Bronchial epithelial cell (primary cell): ENCODE data around the gene DIAPH1. TPM values are rescaled to one million over a fixed set of nuclear protein-coding genes. Genes with fewer than 3 reads are reported as not detected.

Source experiments
- DNase-seq: peaks from one replicate; pipeline ENCODE4 v3.0.0-alpha.2; 2010; ENCODE audit warnings: low read depth
- FAIRE-seq: peaks from 2 replicates; lab custom pipeline; 2011; peaks lifted over from hg19 to GRCh38; lab: Jason Lieb, UNC
- H3K27me3 ChIP-seq: 2 replicates; pipeline ENCODE4 v1.5.1; 2011; ENCODE audit warnings: low read length; ENCODE audit not compliant: control insufficient read depth, insufficient read depth
- H3K36me3 ChIP-seq: 2 replicates; pipeline ENCODE4 v1.5.1; 2011; ENCODE audit warnings: low read length; ENCODE audit not compliant: control insufficient read depth, insufficient read depth
- H3K4me3 ChIP-seq: 2 replicates; pipeline ENCODE4 v1.5.1; 2011; ENCODE audit warnings: mild to moderate bottlenecking, low read depth, low read length, control low read depth
- CTCF ChIP-seq: IDR thresholded peaks from 2 replicates; pipeline ENCODE4 v1.5.1; 2011; ENCODE audit warnings: mild to moderate bottlenecking, moderate library complexity, low read length, control low read depth, inconsistent platforms; ENCODE audit not compliant: insufficient read depth, severe bottlenecking
- total RNA-seq: library from RNA; depleted of rRNA; stranded (reverse); fragments of >200 nt; gene quantifications from 2 replicates; pipeline ENCODE4 v1.2.1, GENCODE V29; 2014

The DIAPH1 gene
- total RNA-seq, 1 donor from 2014 or later, result 48.2 TPM

GRCh38 chr5:141646026-141646425 lies 27.2 kb upstream of the DIAPH1 start:
- no peak for TF ChIP-seq CTCF

GRCh38 chr5:141641634-141642267 lies 23.0 kb upstream of the DIAPH1 start:
- Histone ChIP-seq H3K4me3 (no peak overlapping the region), H3K36me3 (peaks cover 5% of the 10 kb centered on the region), H3K27me3 (no peaks in the 10 kb centered on the region)
- peak; percentile 34 for TF ChIP-seq CTCF
- FAIRE-seq (no peak), DNase-seq (peak; percentile 87)

More at GRCh38 chr5:141646026-141646425, 27.2 kb upstream of the DIAPH1 start:
- DNase-seq (peak; percentile 84), FAIRE-seq (no peak)
- Histone ChIP-seq H3K4me3 (no peak overlapping the region), H3K27me3 (no peaks in the 10 kb centered on the region), H3K36me3 (peaks cover 8% of the 10 kb centered on the region)

GRCh38 chr5:141640698-141641097 lies 21.9 kb upstream of the DIAPH1 start:
- DNase-seq (no peak), FAIRE-seq (no peak)
- no peak for TF ChIP-seq CTCF
- no peaks in the 10 kb centered on the region for H3K27me3 ChIP-seq
- peaks cover 3% of the 10 kb centered on the region for H3K36me3 ChIP-seq
- no peak overlapping the region for H3K4me3 ChIP-seq

GRCh38 chr5:141640051-141640415 lies 21.2 kb upstream of the DIAPH1 start:
- Histone ChIP-seq H3K4me3 (no peak overlapping the region), H3K36me3 (peaks cover 3% of the 10 kb centered on the region), H3K27me3 (no peaks in the 10 kb centered on the region)
- no peak for TF ChIP-seq CTCF
- no peak for DNase-seq
- FAIRE-seq, result no peak

- H3K4me3 ChIP-seq, result no peak overlapping the region
- no peaks in the 10 kb centered on the region for H3K27me3 ChIP-seq
- H3K36me3 ChIP-seq, result peaks cover 3% of the 10 kb centered on the region
- no peak for TF ChIP-seq CTCF
- FAIRE-seq (no peak), DNase-seq (no peak)
Observed at GRCh38 chr5:141639357-141640050, 20.7 kb upstream of the DIAPH1 start.
